ENCODE measurements around the gene VPS37C. TPM values are rescaled to one million over a fixed set of nuclear protein-coding genes. Genes with fewer than 3 reads are reported as not detected.

VPS37C gene
- total and polyA plus RNA-seq, 2 experiments from 2014 or later: 13.1 to 13.4 TPM

GRCh38 chr11:61163714-61164605, 2.7 kb upstream of the VPS37C start:
- H4K20me1 ChIP-seq (ENCODE audit: insufficient read depth): no peaks in the 10 kb centered on the region
- H3K9ac ChIP-seq: no peak overlapping the region
- no peak overlapping the region for H3K27ac ChIP-seq
- no peaks in the 10 kb centered on the region; the same call in 1 of the 2 replicates for H3K79me2 ChIP-seq (ENCODE audit: insufficient read depth)
- H3K9me3 ChIP-seq (ENCODE audit: low read depth): no peaks in the 10 kb centered on the region
- DNase-seq: no peak
- 67 to 72% methylated on average over 13 of the region's 13 CpGs for WGBS, 2 experiments (ENCODE audit: low coverage in 1 of 2, low lambda C conversion rate in 2 of 2, missing lambda C conversion rate in 2 of 2)
- H3K4me1 ChIP-seq (ENCODE audit: insufficient read depth): peaks cover 22% of the 10 kb centered on the region
- no peaks in the 10 kb centered on the region for H3K9me2 ChIP-seq (ENCODE audit: insufficient read depth)
- no peak overlapping the region for H2AFZ ChIP-seq
- H3K36me3 ChIP-seq (ENCODE audit: low read depth): no peaks in the 10 kb centered on the region
- no peak overlapping the region for H3K4me3 ChIP-seq
- TF ChIP-seq EZH2phosphoT487 (IDR thresholded peaks at IDR 0.05; ENCODE audit: insufficient read depth, low read depth) (no peak), EZH2 (IDR thresholded peaks at IDR 0.05; ENCODE audit: insufficient read depth, poor library complexity, severe bottlenecking) (no peak)
- in situ Hi-C loops (cut with MboI): no loop called here
- H3K27me3 ChIP-seq (replicated peaks; ENCODE audit: insufficient read depth): no peaks in the 10 kb centered on the region
- H3F3A ChIP-seq (ENCODE audit: insufficient read depth): peaks cover 14% of the 10 kb centered on the region
- no peak overlapping the region for H3K4me2 ChIP-seq (ENCODE audit: unreplicated experiment)

- WGBS, 2 experiments (ENCODE audit: low coverage in 1 of 2, low lambda C conversion rate in 2 of 2, missing lambda C conversion rate in 2 of 2): 60 to 67% methylated on average over 4 of the region's 4 CpGs
- Histone ChIP-seq H2AFZ (no peak overlapping the region), H3K36me3 (ENCODE audit: low read depth) (no peaks in the 10 kb centered on the region), H3K4me3 (no peak overlapping the region), H3K9me2 (ENCODE audit: insufficient read depth) (no peaks in the 10 kb centered on the region), H3K27me3 (replicated peaks; ENCODE audit: insufficient read depth) (no peaks in the 10 kb centered on the region), H3K9me3 (ENCODE audit: low read depth) (no peaks in the 10 kb centered on the region), H3K4me1 (ENCODE audit: insufficient read depth) (peaks cover 28% of the 10 kb centered on the region), H3K27ac (no peak overlapping the region), H3K9ac (no peak overlapping the region), H3K4me2 (ENCODE audit: unreplicated experiment) (no peak overlapping the region), H3K79me2 (ENCODE audit: insufficient read depth) (peaks cover 8% of the 10 kb centered on the region), H4K20me1 (ENCODE audit: insufficient read depth) (no peaks in the 10 kb centered on the region), H3F3A (ENCODE audit: insufficient read depth) (peaks cover 19% of the 10 kb centered on the region)
- TF ChIP-seq EZH2phosphoT487 (IDR thresholded peaks at IDR 0.05; ENCODE audit: insufficient read depth, low read depth): no peak
- TF ChIP-seq EZH2 (IDR thresholded peaks at IDR 0.05; ENCODE audit: insufficient read depth, poor library complexity, severe bottlenecking): no peak
- in situ Hi-C loops (cut with MboI): no loop called here
- DNase-seq: no peak
These were observed 1.8 kb upstream of the VPS37C start for GRCh38 chr11:61163021-61163420.

GRCh38 chr11:61162092-61162941, 1.1 kb upstream of the VPS37C start:
- Histone ChIP-seq H3K9me3 (ENCODE audit: low read depth) (no peaks in the 10 kb centered on the region), H4K20me1 (ENCODE audit: insufficient read depth) (no peaks in the 10 kb centered on the region), H3K79me2 (ENCODE audit: insufficient read depth) (peaks cover 15% of the 10 kb centered on the region), H3F3A (ENCODE audit: insufficient read depth) (peaks cover 19% of the 10 kb centered on the region), H3K9me2 (ENCODE audit: insufficient read depth) (no peaks in the 10 kb centered on the region), H3K36me3 (ENCODE audit: low read depth) (no peaks in the 10 kb centered on the region), H3K27me3 (replicated peaks; ENCODE audit: insufficient read depth) (no peaks in the 10 kb centered on the region), H2AFZ (peak overlapping the region; percentile 91), H3K4me1 (ENCODE audit: insufficient read depth) (peaks cover 28% of the 10 kb centered on the region), H3K27ac (peak overlapping the region; percentile 85), H3K4me2 (ENCODE audit: unreplicated experiment) (peak overlapping the region; percentile 95), H3K9ac (peak overlapping the region; percentile 87), H3K4me3 (peak overlapping the region; percentile 83)
- 70 to 75% methylated on average over 8 of the region's 8 CpGs for WGBS, 2 experiments (ENCODE audit: low coverage in 1 of 2, low lambda C conversion rate in 2 of 2, missing lambda C conversion rate in 2 of 2)
- in situ Hi-C loops (cut with MboI): no loop called here
- peak; percentile 29 for DNase-seq
- TF ChIP-seq EZH2 (IDR thresholded peaks at IDR 0.05; ENCODE audit: insufficient read depth, poor library complexity, severe bottlenecking) (no peak), EZH2phosphoT487 (IDR thresholded peaks at IDR 0.05; ENCODE audit: insufficient read depth, low read depth) (no peak)

DNA sequence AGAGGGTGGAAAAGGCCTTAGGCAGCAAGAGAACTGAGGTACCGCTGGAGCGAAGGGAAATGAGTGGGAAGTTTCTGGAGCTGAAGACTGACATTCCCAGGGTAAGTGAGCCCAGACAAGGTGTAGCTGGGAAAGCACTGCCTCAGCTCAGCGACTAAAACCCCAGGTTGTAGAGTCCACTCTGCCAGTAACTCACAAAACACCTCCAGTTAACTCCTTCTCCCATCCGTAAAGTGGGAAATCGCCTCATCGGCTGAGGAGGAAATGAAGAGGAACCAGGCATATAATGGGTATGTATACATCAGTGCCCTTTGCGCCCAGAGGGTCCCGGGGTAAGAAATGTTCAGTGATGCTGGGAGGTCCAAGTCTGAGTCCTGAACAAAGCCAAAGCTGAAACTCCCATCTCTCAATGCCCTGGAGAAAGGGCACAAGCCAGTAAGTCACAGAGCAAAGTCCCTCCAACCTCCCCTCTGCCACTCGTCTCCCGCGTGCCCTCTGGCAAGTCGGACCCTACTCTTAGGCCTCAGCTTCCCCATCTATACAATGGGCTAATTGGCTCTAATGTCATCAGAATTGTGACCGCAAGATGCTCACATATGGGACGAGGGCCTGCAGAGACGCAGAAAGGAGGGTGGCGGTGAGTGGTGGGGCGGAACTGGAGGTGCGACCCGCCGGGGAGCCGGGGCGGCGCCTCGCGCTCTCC, 588 bp downstream of the VPS37C start:
- peak; percentile 55 for DNase-seq
- Histone ChIP-seq H3K27ac (peak overlapping the region; percentile 85), H2AFZ (peak overlapping the region; percentile 91), H4K20me1 (ENCODE audit: insufficient read depth) (no peaks in the 10 kb centered on the region), H3K9ac (peak overlapping the region; percentile 87), H3K9me2 (ENCODE audit: insufficient read depth) (no peaks in the 10 kb centered on the region), H3K36me3 (ENCODE audit: low read depth) (no peaks in the 10 kb centered on the region), H3K4me2 (ENCODE audit: unreplicated experiment) (peak overlapping the region; percentile 88), H3K9me3 (ENCODE audit: low read depth) (no peaks in the 10 kb centered on the region), H3K4me1 (ENCODE audit: insufficient read depth) (peaks cover 28% of the 10 kb centered on the region), H3F3A (ENCODE audit: insufficient read depth) (peaks cover 19% of the 10 kb centered on the region), H3K4me3 (peak overlapping the region; percentile 83), H3K27me3 (replicated peaks; ENCODE audit: insufficient read depth) (no peaks in the 10 kb centered on the region), H3K79me2 (ENCODE audit: insufficient read depth) (peaks cover 32% of the 10 kb centered on the region)
- in situ Hi-C loops (cut with MboI): no loop called here
- WGBS, 2 experiments (ENCODE audit: low coverage in 1 of 2, low lambda C conversion rate in 2 of 2, missing lambda C conversion rate in 2 of 2): 1 to 3% methylated on average over 19 to 21 of the region's 25 CpGs
- TF ChIP-seq EZH2phosphoT487 (IDR thresholded peaks at IDR 0.05; ENCODE audit: insufficient read depth, low read depth): no peak
- TF ChIP-seq EZH2 (IDR thresholded peaks at IDR 0.05; ENCODE audit: insufficient read depth, poor library complexity, severe bottlenecking): no peak
